Endothelial cell of umbilical vein (primary cell): Measurements from ENCODE around the gene C5. TPM values are rescaled to one million over a fixed set of nuclear protein-coding genes. Genes with fewer than 3 reads are reported as not detected.

Source experiments
- BruUV-seq: library from RNA; stranded (reverse); fragments of 400-500 nt; replicated peaks from 2 replicates; lab custom pipeline; 2021; lab: Mats Ljungman, UMichigan
- CTCF ChIA-PET: fragments of 300-600, 350-600 bp; sonication (Branson Sonifier 250); formaldehyde crosslinking; loops from one replicate; lab custom pipeline; 2021; ENCODE audit warnings: antibody characterized with exemption, inconsistent platforms; lab: Charles Lee
- POLR2A ChIA-PET: fragments of 300-600, 350-600 bp; sonication (Branson Sonifier 250); formaldehyde crosslinking; loops from one replicate; lab custom pipeline; 2021; ENCODE audit warnings: antibody characterized with exemption, inconsistent platforms; lab: Charles Lee
- DNase-seq: peaks from one replicate; pipeline ENCODE4 v3.0.0-alpha.2; 2011; ENCODE audit warnings: low read depth, low spot score
- FAIRE-seq: peaks from 2 replicates; lab custom pipeline; 2011; peaks lifted over from hg19 to GRCh38; lab: Jason Lieb, UNC
- H2AFZ ChIP-seq: 2 replicates; pipeline ENCODE4 v1.6.0; 2012; ENCODE audit warnings: low read depth, low read length, control low read depth, inconsistent platforms
- H3K27ac ChIP-seq: 2 replicates; pipeline ENCODE4 v1.5.1; 2011; ENCODE audit warnings: low read depth, mild to moderate bottlenecking, control low read depth, low read length, moderate library complexity; ENCODE audit not compliant: insufficient read depth
- H3K27me3 ChIP-seq, 2 experiments: 2 replicates each; pipeline versions ENCODE4 v1.6.0 to v1.6.1; 2011; ENCODE audit warnings: low read length in 2 of 2, mixed read lengths in 1 of 2; ENCODE audit not compliant: control insufficient read depth in 2 of 2, insufficient read depth in 2 of 2
- H3K36me3 ChIP-seq, 2 experiments: 2 replicates in 1 of 2; 3 replicates in 1 of 2; pipeline ENCODE4 v1.5.1; 2011; ENCODE audit warnings: low read length in 2 of 2, mild to moderate bottlenecking in 1 of 2, moderate library complexity in 1 of 2; ENCODE audit not compliant: control insufficient read depth in 2 of 2, insufficient read depth in 2 of 2; ENCODE audit errors: extremely low read depth in 1 of 2
- H3K4me1 ChIP-seq: 3 replicates; pipeline ENCODE4 v1.5.1; 2011; ENCODE audit warnings: mild to moderate bottlenecking, low read length; ENCODE audit not compliant: control insufficient read depth, insufficient read depth; ENCODE audit errors: extremely low read depth
- H3K4me2 ChIP-seq: 2 replicates; pipeline ENCODE4 v1.6.1; 2011; ENCODE audit warnings: low read length, control low read depth, mixed read lengths; ENCODE audit not compliant: insufficient read depth
- H3K4me3 ChIP-seq, 3 experiments: fragments of 200-600 bp in 1 of 3; sonication (generic), shearing (Covaris generic) in 1 of 3; replicated peaks in 1 of 3; 2 replicates each; pipeline ENCODE4 v1.5.1; 2011 to 2016; ENCODE audit warnings: control low read depth in 3 of 3, low read length in 3 of 3, mild to moderate bottlenecking in 2 of 3, inconsistent platforms in 1 of 3, low read depth in 1 of 3, moderate library complexity in 1 of 3; ENCODE audit not compliant: insufficient read depth in 1 of 3
- H3K79me2 ChIP-seq: 2 replicates; pipeline ENCODE4 v1.6.0; 2012; ENCODE audit warnings: low read length, inconsistent platforms; ENCODE audit not compliant: control insufficient read depth, insufficient read depth
- H3K9ac ChIP-seq: replicated peaks from 2 replicates; pipeline ENCODE3; 2011; ENCODE audit warnings: low read length, control low read depth; ENCODE audit not compliant: insufficient read depth; ENCODE audit errors: extremely low read depth
- H3K9me1 ChIP-seq: replicated peaks from 3 replicates; pipeline ENCODE4 v1.6.0; 2011; ENCODE audit warnings: mild to moderate bottlenecking, low read length; ENCODE audit not compliant: control insufficient read depth, insufficient read depth; ENCODE audit errors: extremely low read depth
- H3K9me3 ChIP-seq: replicated peaks from 2 replicates; pipeline ENCODE4 v1.5.1; 2012; ENCODE audit warnings: low read length, inconsistent platforms; ENCODE audit not compliant: control insufficient read depth, insufficient read depth
- H4K20me1 ChIP-seq: replicated peaks from 2 replicates; pipeline ENCODE3; 2011; ENCODE audit warnings: mild to moderate bottlenecking, low read length; ENCODE audit not compliant: control insufficient read depth, insufficient read depth; ENCODE audit errors: extremely low read depth
- CTCF ChIP-seq, 2 donors: IDR thresholded peaks; 1 replicate in 1 of 2; 2 replicates in 1 of 2; pipeline ENCODE4 v1.5.1; 2011; ENCODE audit warnings: low read length in 2 of 2, mild to moderate bottlenecking in 2 of 2, moderate library complexity in 2 of 2, control low read depth in 1 of 2, inconsistent platforms in 1 of 2, low read depth in 1 of 2; ENCODE audit not compliant: insufficient read depth in 1 of 2; ENCODE audit errors: extremely low read depth in 1 of 2
- EZH2 ChIP-seq: IDR thresholded peaks from 2 replicates; pipeline ENCODE4 v1.6.1; 2012; ENCODE audit warnings: borderline replicate concordance, low read depth, mild to moderate bottlenecking, moderate library complexity, low read length, inconsistent platforms; ENCODE audit not compliant: severe bottlenecking
- FOS ChIP-seq: IDR thresholded peaks from 2 replicates; pipeline ENCODE4 v1.6.1; 2011; ENCODE audit warnings: mild to moderate bottlenecking, low read length, moderate library complexity, borderline replicate concordance; ENCODE audit not compliant: insufficient read depth
- GATA2 ChIP-seq: IDR thresholded peaks from 2 replicates; pipeline ENCODE4 v1.7.0; 2011; ENCODE audit warnings: low read depth, mild to moderate bottlenecking, moderate library complexity, mixed read lengths, low read length; ENCODE audit not compliant: insufficient read length, insufficient read depth
- JUN ChIP-seq: IDR thresholded peaks from 2 replicates; pipeline ENCODE4 v1.6.1; 2011; ENCODE audit warnings: borderline replicate concordance, low read depth; ENCODE audit not compliant: insufficient read length, insufficient read depth
- MAX ChIP-seq: IDR thresholded peaks from 2 replicates; pipeline ENCODE4 v1.6.1; 2011; ENCODE audit not compliant: insufficient read depth, insufficient read length
- MYC ChIP-seq: IDR thresholded peaks from one replicate; pipeline ENCODE4 v1.6.1; 2011; ENCODE audit warnings: mild to moderate bottlenecking, low read depth, low read length
- POLR2A ChIP-seq: IDR thresholded peaks from 2 replicates; pipeline ENCODE4 v1.6.1; 2012; ENCODE audit warnings: low read depth, mild to moderate bottlenecking, control low read depth, low read length
- POLR2AphosphoS5 ChIP-seq: IDR thresholded peaks from 2 replicates; pipeline ENCODE4 v1.6.1; 2012; ENCODE audit warnings: low read depth, mild to moderate bottlenecking, control low read depth, low read length, moderate library complexity; ENCODE audit not compliant: insufficient read depth
- dilution Hi-C: fragments of 300-500 bp; cut with MboI; formaldehyde crosslinking; loops from one replicate; pipeline ENCODE4 v1.15.0; 2019; ENCODE audit warnings: low sequenced_read_pairs; ENCODE audit not compliant: extremely low pct_ligation_motif_present
- intact Hi-C: fragments of 100-400 bp; cut with micrococcal nuclease; formaldehyde crosslinking; loops from one replicate; pipeline ENCODE4 v1.10.0; 2022
- polyA plus RNA-seq, 4 experiments: library from polyadenylated mRNA; depleted of rRNA in 3 of 4; stranded (reverse) in 3 of 4; unstranded in 1 of 4; fragments of >200 nt; gene quantifications; 2 replicates each; pipeline versions ENCODE4 v1.2.1 to v1.2.3, GENCODE V29; 2011 to 2012; ENCODE audit warnings: missing spikeins in 1 of 4
- total RNA-seq: library from RNA; stranded (reverse); gene quantifications from 2 replicates; pipeline ENCODE4 v1.2.3, GENCODE V29; 2021

C5 gene
- total and polyA plus RNA-seq, 2 donors (not counting 3 experiments of a cell fraction or from before 2014, with no cell fraction given) = 0.79 to 1.6 TPM

- no peak for FAIRE-seq
- dilution Hi-C loops = no loop called here
- intact Hi-C loops = no loop called here
These were observed 53.7 kb downstream of the C5 start for GRCh38 chr9:120996409-120996808.

GRCh38 chr9:120989065-120989464 lies 61.0 kb downstream of the C5 start:
- no peaks in the 10 kb centered on the region for H3K36me3 ChIP-seq
- no peak overlapping the region for H3K9ac ChIP-seq
- H3K79me2 ChIP-seq = no peaks in the 10 kb centered on the region
- no peak overlapping the region for H3K4me3 ChIP-seq
- no TSS peak for BruUV-seq
- no peak overlapping the region for H3K27ac ChIP-seq
- peak overlapping the region; percentile 56 for H3K4me2 ChIP-seq
- TF ChIP-seq POLR2A (no peak), FOS (no peak), JUN (no peak), EZH2 (no peak), MYC (no peak), CTCF (IDR thresholded peaks at IDR 0.05; ENCODE audit: extremely low read depth in 1 of 2, insufficient read depth in 1 of 2, low read depth in 1 of 2, low read length in 2 of 2) (no peak), POLR2AphosphoS5 (no peak), MAX (no peak), GATA2 (no peak)
- ChIA-PET CTCF (interaction anchor here (1.0 to 10.0 kb wide), 2 partner anchors 34 to 72 kb away, joined by 3 to 305 read pairs; no protein-coding TSS in a partner anchor), POLR2A (no interaction called here)
- H4K20me1 ChIP-seq = no peaks in the 10 kb centered on the region
- no peaks in the 10 kb centered on the region for H3K9me3 ChIP-seq
- peak; percentile 71 for FAIRE-seq
- H3K4me1 ChIP-seq = peaks cover 17% of the 10 kb centered on the region
- dilution Hi-C loops (no loop called here), intact Hi-C loops (loop anchor here (5.0 to 10.0 kb wide), 2 partner anchors 133 to 176 kb away; no protein-coding TSS in a partner anchor)
- no peaks in the 10 kb centered on the region for H3K9me1 ChIP-seq
- peak overlapping the region; percentile 84 for H2AFZ ChIP-seq
- DNase-seq = peak; percentile 39
- no peaks in the 10 kb centered on the region for H3K27me3 ChIP-seq

More at GRCh38 chr9:120996409-120996808, 53.7 kb downstream of the C5 start:
- H3K4me1 ChIP-seq = no peaks in the 10 kb centered on the region
- CTCF ChIA-PET = interaction anchor here (1.6 kb wide), 1 partner anchor 10 kb away, joined by 6 read pairs; no protein-coding TSS in a partner anchor
- H4K20me1 ChIP-seq = no peaks in the 10 kb centered on the region
- H3K79me2 ChIP-seq = no peaks in the 10 kb centered on the region
- no peak for DNase-seq
- no peaks in the 10 kb centered on the region for H3K9me3 ChIP-seq
- no peak overlapping the region for H3K4me2 ChIP-seq
- H3K4me3 ChIP-seq = no peak overlapping the region
- no TSS peak for BruUV-seq
- no peaks in the 10 kb centered on the region for H3K27me3 ChIP-seq
- H3K9me1 ChIP-seq = no peaks in the 10 kb centered on the region
- POLR2A ChIA-PET = no interaction called here
- no peak overlapping the region for H3K9ac ChIP-seq
- no peak overlapping the region for H3K27ac ChIP-seq
- no peak overlapping the region for H2AFZ ChIP-seq
- TF ChIP-seq EZH2 = no peak
- H3K36me3 ChIP-seq = no peaks in the 10 kb centered on the region
